Mucosa of rectum (tissue), 2 donors: ENCODE measurements around the gene INPP4B.

ENCODE experiments used
- H3K27ac ChIP-seq, 2 donors: one replicate each; pipeline ENCODE4 v1.7.0; 2013; ENCODE audit warnings: inconsistent platforms in 2 of 2, low read depth in 2 of 2, low read length in 2 of 2
- H3K27me3 ChIP-seq, 2 donors: one replicate each; pipeline ENCODE4 v1.7.0; 2013; ENCODE audit warnings: low read length in 2 of 2; ENCODE audit not compliant: control insufficient read depth in 2 of 2, insufficient read depth in 2 of 2
- H3K36me3 ChIP-seq, 2 donors: one replicate each; pipeline ENCODE4 v1.7.0; 2013; ENCODE audit warnings: low read length in 2 of 2; ENCODE audit not compliant: control insufficient read depth in 2 of 2, insufficient read depth in 2 of 2
- H3K4me1 ChIP-seq, 2 donors: one replicate each; pipeline ENCODE4 v1.7.0; 2013; ENCODE audit warnings: low read length in 2 of 2, mild to moderate bottlenecking in 1 of 2; ENCODE audit not compliant: control insufficient read depth in 2 of 2, insufficient read depth in 2 of 2
- H3K4me3 ChIP-seq, 2 donors: one replicate each; pipeline ENCODE4 v1.7.0; 2013; ENCODE audit warnings: low read length in 2 of 2
- H3K9ac ChIP-seq, 2 donors: one replicate each; pipeline ENCODE4 v1.7.0; 2013; ENCODE audit warnings: low read length in 2 of 2, low read depth in 1 of 2, mild to moderate bottlenecking in 1 of 2
- H3K9me3 ChIP-seq, 2 donors: one replicate each; pipeline ENCODE4 v1.7.0; 2013; ENCODE audit warnings: low read length in 2 of 2; ENCODE audit not compliant: control insufficient read depth in 2 of 2
- donor health status: healthy.
- donor health status: Normal muscosa, but diverticular disease.

INPP4B gene

DNA sequence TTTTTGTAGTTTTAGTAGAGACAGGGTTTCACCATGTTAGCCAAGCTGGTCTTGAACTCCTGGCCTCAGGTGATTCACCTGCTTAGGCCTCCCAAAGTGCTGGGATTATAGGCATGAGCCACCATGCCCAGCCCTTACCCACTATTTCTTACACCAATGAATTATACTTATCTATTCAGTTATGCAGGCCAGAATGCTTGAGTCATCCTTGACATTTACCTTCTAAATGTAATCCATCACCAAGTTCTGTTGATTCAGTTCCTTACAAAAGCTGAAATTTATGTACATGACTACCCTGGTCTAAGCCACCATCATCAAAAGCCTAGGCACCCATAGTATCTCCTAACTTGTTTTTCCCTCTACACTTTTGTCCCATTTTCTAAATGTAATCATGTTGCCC is 624.0 kb downstream of the INPP4B start:
- Histone ChIP-seq H3K4me1 (no peaks in the 10 kb centered on the region), H3K4me3 (no peak overlapping the region), H3K27me3 (no peaks in the 10 kb centered on the region), H3K9ac (no peak overlapping the region), H3K9me3 (no peaks in the 10 kb centered on the region), H3K36me3 (no peaks in the 10 kb centered on the region), H3K27ac (no peak overlapping the region)

DNA sequence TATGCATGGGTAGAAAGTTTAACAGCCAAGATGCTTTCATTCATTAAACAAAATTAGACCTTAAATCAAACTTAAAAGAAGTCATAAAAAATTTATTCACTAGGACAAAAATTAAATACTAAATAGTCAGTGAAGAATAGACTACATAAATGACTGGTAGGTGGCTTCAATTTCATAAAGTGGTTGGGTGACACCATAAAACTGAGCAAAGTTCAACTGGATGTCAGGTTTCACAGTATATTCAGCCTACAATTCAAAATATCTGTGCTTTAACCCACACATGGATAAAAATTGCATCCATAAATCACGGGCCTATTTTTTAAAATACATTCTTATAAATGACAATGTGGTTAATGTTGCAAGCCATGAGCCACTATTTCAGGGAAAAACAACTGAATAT is 627.4 kb downstream of the INPP4B start:
- no peak overlapping the region for H3K9ac ChIP-seq
- no peak overlapping the region for H3K4me3 ChIP-seq
- no peaks in the 10 kb centered on the region for H3K9me3 ChIP-seq
- H3K27me3 ChIP-seq: no peaks in the 10 kb centered on the region
- H3K36me3 ChIP-seq: no peaks in the 10 kb centered on the region
- H3K27ac ChIP-seq: no peak overlapping the region
- no peaks in the 10 kb centered on the region for H3K4me1 ChIP-seq

DNA sequence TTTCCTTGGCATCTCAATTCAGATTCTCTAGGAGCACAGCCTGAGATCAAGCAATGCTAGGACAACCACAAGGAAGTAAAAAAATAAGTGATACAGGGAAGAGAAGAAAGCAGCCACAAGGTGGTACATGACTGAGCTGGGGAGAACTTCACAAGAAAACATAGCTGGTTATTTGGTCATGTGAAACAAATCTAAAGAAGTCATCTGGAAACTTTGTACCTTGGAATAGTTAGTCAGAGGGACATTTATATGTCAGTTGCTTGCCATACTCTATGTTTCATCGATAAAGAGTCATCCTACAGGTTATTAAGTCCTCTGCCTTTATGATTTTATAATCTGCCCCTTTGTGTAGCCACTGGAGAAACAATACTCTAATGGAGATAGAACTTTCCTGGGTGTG is 634.7 kb downstream of the INPP4B start:
- H3K9ac ChIP-seq: no peak overlapping the region
- H3K4me3 ChIP-seq: no peak overlapping the region
- H3K36me3 ChIP-seq: peaks cover 0 to 3% of the 10 kb centered on the region in 2 donors
- H3K9me3 ChIP-seq: no peaks in the 10 kb centered on the region
- no peaks in the 10 kb centered on the region for H3K4me1 ChIP-seq
- H3K27me3 ChIP-seq: no peaks in the 10 kb centered on the region
- no peak overlapping the region for H3K27ac ChIP-seq

DNA sequence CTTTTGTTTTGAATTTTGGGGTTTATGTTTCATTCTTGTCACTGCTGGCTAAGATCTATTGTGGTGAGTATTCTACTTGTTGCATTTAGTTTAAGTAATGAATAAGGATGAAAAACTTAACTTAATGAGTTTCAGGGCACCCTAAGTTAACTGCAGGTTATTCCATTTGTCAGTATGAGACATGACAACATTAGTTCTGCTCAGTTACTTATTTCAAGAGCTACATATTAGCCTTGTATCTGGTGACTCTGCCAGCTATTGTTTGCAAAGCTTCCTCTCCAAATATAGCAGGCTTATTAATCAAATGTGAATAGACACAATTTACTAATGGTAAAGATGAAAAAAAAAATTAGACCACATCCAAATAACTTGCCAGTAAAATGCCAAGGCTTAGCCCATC is 642.6 kb downstream of the INPP4B start:
- Histone ChIP-seq H3K36me3 (peaks cover 0 to 3% of the 10 kb centered on the region in 2 donors), H3K27me3 (no peaks in the 10 kb centered on the region), H3K27ac (no peak overlapping the region), H3K9me3 (no peaks in the 10 kb centered on the region), H3K9ac (no peak overlapping the region), H3K4me1 (no peaks in the 10 kb centered on the region), H3K4me3 (no peak overlapping the region)

DNA sequence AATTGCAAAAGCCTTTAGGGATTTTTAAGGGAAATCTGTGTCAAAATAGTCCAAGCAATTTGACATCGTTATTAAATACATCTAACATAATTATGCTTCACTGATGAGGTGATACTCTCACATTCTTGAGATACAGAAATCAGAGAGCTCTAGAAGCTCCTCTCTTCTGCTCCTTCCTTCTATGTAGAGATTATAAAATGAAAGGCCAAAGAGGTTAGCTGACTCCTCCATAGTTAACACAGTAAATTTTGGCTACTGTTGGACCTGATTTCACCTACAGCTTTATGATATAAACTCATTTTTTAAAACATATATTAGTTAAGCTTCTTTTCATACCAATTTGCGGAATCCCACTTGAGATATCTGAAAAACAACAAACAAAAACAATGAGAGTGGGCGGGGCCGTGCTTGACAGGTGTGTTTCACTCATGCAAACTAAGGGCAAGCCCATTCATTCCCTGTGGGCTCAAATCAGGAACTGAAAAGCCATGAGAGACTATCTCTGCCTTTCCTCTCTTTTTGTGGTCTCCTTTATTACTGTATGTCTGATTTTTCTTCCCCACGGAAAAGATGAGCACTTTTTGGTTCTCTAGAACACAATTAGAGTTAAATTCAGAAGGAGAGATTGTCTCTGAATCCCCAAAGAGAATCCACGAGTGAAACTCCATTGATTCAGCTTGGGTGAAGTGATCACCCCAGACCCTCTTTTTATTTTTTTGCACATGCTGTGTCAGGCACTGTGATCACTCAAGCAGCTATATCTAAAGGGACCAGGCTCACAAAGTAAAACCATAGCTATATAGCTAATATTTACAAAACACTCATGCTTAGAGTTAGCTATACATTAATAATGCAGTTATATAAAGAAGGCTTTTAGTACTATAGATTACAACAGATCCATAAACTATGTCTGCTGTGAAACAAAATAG is 643.4 kb downstream of the INPP4B start:
- Histone ChIP-seq H3K9me3 (no peaks in the 10 kb centered on the region), H3K27me3 (no peaks in the 10 kb centered on the region), H3K4me3 (no peak overlapping the region), H3K27ac (no peak overlapping the region), H3K9ac (no peak overlapping the region), H3K4me1 (no peaks in the 10 kb centered on the region), H3K36me3 (peaks cover 0 to 3% of the 10 kb centered on the region in 2 donors)

DNA sequence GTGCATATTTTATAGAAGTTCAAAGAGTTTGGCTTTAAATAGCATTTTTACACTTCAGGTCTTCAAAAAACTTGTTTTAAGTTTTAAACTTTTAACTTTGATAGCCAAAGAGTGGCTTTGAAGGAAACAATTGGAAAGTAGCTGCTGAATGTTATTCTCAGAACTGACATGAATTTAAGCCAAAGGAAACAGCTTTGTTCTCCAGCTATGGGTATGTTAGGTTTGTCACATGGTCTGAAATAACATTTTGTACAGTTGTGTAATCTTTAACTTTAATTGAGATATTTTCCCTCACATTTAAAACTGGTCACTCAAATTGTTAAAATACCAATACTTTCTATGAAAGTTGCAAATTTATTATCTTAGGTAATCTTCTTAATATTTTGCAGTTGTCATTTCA is 645.1 kb downstream of the INPP4B start:
- Histone ChIP-seq H3K9ac (no peak overlapping the region), H3K36me3 (no peaks in the 10 kb centered on the region), H3K9me3 (no peaks in the 10 kb centered on the region), H3K27me3 (no peaks in the 10 kb centered on the region), H3K4me1 (no peaks in the 10 kb centered on the region), H3K27ac (no peak overlapping the region), H3K4me3 (no peak overlapping the region)

DNA sequence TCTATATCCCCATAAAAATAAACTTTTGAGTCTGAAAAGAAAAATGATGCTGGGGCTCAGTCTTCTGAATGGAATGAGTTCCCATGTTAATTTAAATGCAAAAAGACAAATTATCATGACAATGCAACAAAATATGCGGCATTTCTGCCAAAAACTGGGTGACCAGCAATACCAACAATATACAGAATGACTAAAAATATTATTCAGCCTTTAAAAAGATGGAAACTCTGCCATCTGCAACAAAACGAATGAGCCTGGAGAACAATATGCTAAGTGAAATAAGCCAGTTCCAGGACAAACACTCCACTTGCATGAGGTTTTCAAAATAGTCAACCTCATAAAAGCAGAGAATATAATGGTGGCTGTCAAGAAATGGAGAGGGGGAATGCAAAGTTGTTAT is 651.2 kb downstream of the INPP4B start:
- Histone ChIP-seq H3K36me3 (peaks cover 0 to 6% of the 10 kb centered on the region in 2 donors), H3K4me3 (no peak overlapping the region), H3K27me3 (no peaks in the 10 kb centered on the region), H3K4me1 (no peaks in the 10 kb centered on the region), H3K9me3 (no peaks in the 10 kb centered on the region), H3K27ac (no peak overlapping the region), H3K9ac (no peak overlapping the region)

DNA sequence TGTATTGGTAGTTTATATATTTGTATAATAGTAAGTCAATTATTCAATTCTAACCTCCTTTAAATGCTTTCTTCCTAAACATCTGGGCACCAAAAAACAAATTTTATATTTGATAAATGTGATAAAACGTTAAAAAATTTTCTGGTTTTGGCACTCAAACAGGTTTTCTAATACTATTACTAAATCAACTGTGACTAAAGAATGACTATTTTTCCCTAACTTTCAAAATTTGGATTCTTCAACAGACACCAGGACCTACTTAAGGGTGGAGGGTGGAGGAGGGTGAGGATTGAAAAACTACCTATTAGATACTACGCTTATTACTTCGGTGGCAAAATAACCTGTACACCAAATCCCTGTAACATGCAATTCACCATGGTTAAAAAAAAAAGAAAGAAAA is 654.2 kb downstream of the INPP4B start:
- Histone ChIP-seq H3K4me1 (no peaks in the 10 kb centered on the region), H3K4me3 (no peak overlapping the region), H3K9me3 (no peaks in the 10 kb centered on the region), H3K27ac (no peak overlapping the region), H3K36me3 (peaks cover 0 to 6% of the 10 kb centered on the region in 2 donors), H3K27me3 (no peaks in the 10 kb centered on the region), H3K9ac (no peak overlapping the region)

DNA sequence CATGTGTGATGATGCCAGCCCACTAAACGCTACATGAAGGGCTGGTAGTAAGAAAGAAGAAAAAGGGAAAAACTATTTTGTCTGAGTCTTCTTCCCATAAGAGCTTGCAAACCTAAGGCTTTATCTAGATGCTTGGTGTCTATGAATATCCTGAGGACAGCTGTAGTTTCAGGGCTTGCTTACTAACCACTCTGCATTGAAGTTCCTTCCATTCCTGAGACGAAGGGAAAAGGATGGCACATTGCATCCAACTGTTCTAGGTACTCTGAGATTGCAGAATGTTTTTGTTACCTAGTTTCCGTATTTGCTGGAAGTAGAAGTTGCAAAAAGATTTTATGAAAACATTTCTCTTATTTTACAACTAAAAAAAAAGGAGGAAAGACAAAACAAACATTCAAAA is 665.1 kb downstream of the INPP4B start:
- Histone ChIP-seq H3K4me3 (no peak overlapping the region), H3K36me3 (no peaks in the 10 kb centered on the region), H3K27me3 (no peaks in the 10 kb centered on the region), H3K27ac (no peak overlapping the region), H3K9ac (no peak overlapping the region), H3K9me3 (no peaks in the 10 kb centered on the region), H3K4me1 (no peaks in the 10 kb centered on the region)

DNA sequence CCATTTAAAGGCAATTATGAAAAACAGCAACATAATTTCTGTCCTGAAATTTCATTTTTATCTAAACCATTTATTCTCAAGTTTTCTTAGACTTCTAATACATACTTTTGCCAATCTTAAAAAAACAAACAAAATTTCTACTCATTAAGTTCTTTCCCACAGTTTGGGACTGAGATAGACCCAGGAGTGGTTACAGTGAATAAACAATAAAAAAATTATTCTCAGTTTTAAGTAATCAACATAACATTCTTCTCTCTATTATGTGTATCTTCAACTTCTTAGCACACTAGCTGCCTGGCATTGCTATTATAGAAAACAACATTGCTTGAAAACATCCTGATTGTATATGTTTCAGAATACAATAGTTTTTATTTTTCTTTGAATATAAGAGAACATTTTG is 676.9 kb downstream of the INPP4B start:
- Histone ChIP-seq H3K36me3 (no peaks in the 10 kb centered on the region), H3K9me3 (no peaks in the 10 kb centered on the region), H3K27ac (no peak overlapping the region), H3K9ac (no peak overlapping the region), H3K4me3 (no peak overlapping the region), H3K27me3 (no peaks in the 10 kb centered on the region), H3K4me1 (no peaks in the 10 kb centered on the region)
